ENCODE data around the gene ZDHHC24. TPM values are rescaled to one million over a fixed set of nuclear protein-coding genes. Genes with fewer than 3 reads are reported as not detected.

Gene ZDHHC24
- total RNA-seq, 2 experiments from 2014 or later = 17.0 to 18.4 TPM

- peak overlapping the region; percentile 55 for H3K27ac Mint-ChIP-seq
- Histone ChIP-seq H3K9me3 (ENCODE audit: control insufficient read depth in 1 of 2, insufficient read depth in 1 of 2, low read length in 2 of 2) (no peaks in the 10 kb centered on the region), H3K4me1 (ENCODE audit: insufficient read depth, low read length) (peaks cover 23% of the 10 kb centered on the region), H3K36me3 (ENCODE audit: insufficient read depth, low read length) (peaks cover 27% of the 10 kb centered on the region), H3K27me3 (ENCODE audit: control insufficient read depth in 1 of 2, insufficient read depth in 2 of 2, low read length in 2 of 2) (no peaks in the 10 kb centered on the region), H3K4me3 (ENCODE audit: low read length) (no peak overlapping the region), H3K27ac (ENCODE audit: low read depth in 1 of 2, low read length in 2 of 2) (no peak overlapping the region)
- peak in 1 of 14 experiments; percentile 20 for DNase-seq
- ChIA-PET CTCF (no interaction called here), POLR2A (no interaction called here)
- H3K4me1 Mint-ChIP-seq (ENCODE audit: low read depth) = peaks cover 24% of the 10 kb centered on the region
- intact Hi-C loops (cut with DNase I, micrococcal nuclease) = no loop called here
- H3K9me3 Mint-ChIP-seq = no peaks in the 10 kb centered on the region
- no peak for TF ChIP-seq CTCF (IDR thresholded peaks at IDR 0.05)
- H3K4me3 Mint-ChIP-seq = peak overlapping the region; percentile 62
- no peak for ATAC-seq (ENCODE audit: poor library complexity)
- peaks cover 25% of the 10 kb centered on the region for H3K36me3 Mint-ChIP-seq (ENCODE audit: low read depth)
- H3K27me3 Mint-ChIP-seq = no peaks in the 10 kb centered on the region
These were observed 69.5 kb downstream of the ZDHHC24 start for GRCh38 chr11:66476173-66476840.

- peaks cover 29% of the 10 kb centered on the region for H3K36me3 Mint-ChIP-seq (ENCODE audit: low read depth)
- Histone ChIP-seq H3K9me3 (ENCODE audit: control insufficient read depth in 1 of 2, insufficient read depth in 1 of 2, low read length in 2 of 2) (no peaks in the 10 kb centered on the region), H3K36me3 (ENCODE audit: insufficient read depth, low read length) (peaks cover 27% of the 10 kb centered on the region), H3K4me3 (ENCODE audit: low read length) (no peak overlapping the region), H3K27me3 (ENCODE audit: control insufficient read depth in 1 of 2, insufficient read depth in 2 of 2, low read length in 2 of 2) (no peaks in the 10 kb centered on the region), H3K27ac (ENCODE audit: low read depth in 1 of 2, low read length in 2 of 2) (no peak overlapping the region), H3K4me1 (ENCODE audit: insufficient read depth, low read length) (peaks cover 15% of the 10 kb centered on the region)
- ChIA-PET POLR2A (no interaction called here), CTCF (no interaction called here)
- DNase-seq = no peak
- intact Hi-C loops (cut with DNase I, micrococcal nuclease) = no loop called here
- H3K27ac Mint-ChIP-seq = no peak overlapping the region
- no peaks in the 10 kb centered on the region for H3K27me3 Mint-ChIP-seq
- ATAC-seq (ENCODE audit: poor library complexity) = no peak
- H3K4me1 Mint-ChIP-seq (ENCODE audit: low read depth) = peaks cover 24% of the 10 kb centered on the region
- TF ChIP-seq CTCF (IDR thresholded peaks at IDR 0.05) = no peak
- H3K9me3 Mint-ChIP-seq = no peaks in the 10 kb centered on the region
- H3K4me3 Mint-ChIP-seq = no peak overlapping the region
These were observed 70.3 kb downstream of the ZDHHC24 start for GRCh38 chr11:66475349-66476172.

- POLR2A ChIA-PET = no interaction called here
- TF ChIP-seq CTCF (IDR thresholded peaks at IDR 0.05) = no peak
- H3K9me3 Mint-ChIP-seq = no peaks in the 10 kb centered on the region
- H3K27ac Mint-ChIP-seq = no peak overlapping the region
- no peaks in the 10 kb centered on the region for H3K27me3 ChIP-seq (ENCODE audit: control insufficient read depth in 1 of 2, insufficient read depth in 2 of 2, low read length in 2 of 2)
- ATAC-seq (ENCODE audit: poor library complexity) (no peak), DNase-seq (no peak)
- no peak overlapping the region for H3K4me3 Mint-ChIP-seq
- CTCF ChIA-PET = no interaction called here
- intact Hi-C loops (cut with DNase I, micrococcal nuclease) = loop anchor here in 1 of 2 experiments (5.0 kb wide), 1 partner anchor 118 kb away; the partner anchor contains the start of genes CCDC87 and CCS
- H3K27me3 Mint-ChIP-seq = no peaks in the 10 kb centered on the region
- no peaks in the 10 kb centered on the region for H3K9me3 ChIP-seq (ENCODE audit: control insufficient read depth in 1 of 2, insufficient read depth in 1 of 2, low read length in 2 of 2)
- peaks cover 13% of the 10 kb centered on the region for H3K4me1 Mint-ChIP-seq (ENCODE audit: low read depth)
- H3K4me3 ChIP-seq (ENCODE audit: low read length) = no peak overlapping the region
- no peak overlapping the region for H3K27ac ChIP-seq (ENCODE audit: low read depth in 1 of 2, low read length in 2 of 2)
- peaks cover 27% of the 10 kb centered on the region for H3K36me3 ChIP-seq (ENCODE audit: insufficient read depth, low read length)
- peaks cover 2% of the 10 kb centered on the region for H3K4me1 ChIP-seq (ENCODE audit: insufficient read depth, low read length)
- H3K36me3 Mint-ChIP-seq (ENCODE audit: low read depth) = peaks cover 26% of the 10 kb centered on the region
These were observed 72.0 kb downstream of the ZDHHC24 start for GRCh38 chr11:66473608-66474515.

Data from CD4-positive, alpha-beta T cell (primary cell).